Ishikawa (cell line): ENCODE results near the gene PAQR6.

ENCODE experiments used
- CEBPB ChIP-seq: IDR thresholded peaks from 2 replicates; pipeline ENCODE4 v1.6.1; 2012
- CREB1 ChIP-seq: IDR thresholded peaks from 2 replicates; pipeline ENCODE4 v1.6.1; 2012; ENCODE audit warnings: low read depth
- EGR1 ChIP-seq: IDR thresholded peaks from 2 replicates; pipeline ENCODE4 v1.6.1; 2012
- EP300 ChIP-seq: IDR thresholded peaks from 2 replicates; pipeline ENCODE4 v1.6.1; 2012; ENCODE audit warnings: borderline replicate concordance
- FOXM1 ChIP-seq: IDR thresholded peaks from 2 replicates; pipeline ENCODE4 v1.6.1; 2012; ENCODE audit warnings: low read depth, borderline replicate concordance
- MAX ChIP-seq: IDR thresholded peaks from 2 replicates; pipeline ENCODE4 v1.6.1; 2012
- NFIC ChIP-seq: IDR thresholded peaks from 2 replicates; pipeline ENCODE4 v1.6.1; 2012
- RAD21 ChIP-seq: IDR thresholded peaks from 2 replicates; pipeline ENCODE4 v1.6.1; 2012; ENCODE audit warnings: low read depth
- REST ChIP-seq: IDR thresholded peaks from 2 replicates; pipeline ENCODE4 v1.6.1; 2012; ENCODE audit warnings: low read depth, mild to moderate bottlenecking
- TAF1 ChIP-seq: IDR thresholded peaks from 2 replicates; pipeline ENCODE4 v1.6.1; 2012; ENCODE audit warnings: low read depth, mild to moderate bottlenecking
- TCF12 ChIP-seq: IDR thresholded peaks from 2 replicates; pipeline ENCODE4 v1.6.1; 2012; ENCODE audit warnings: low read depth
- TEAD4 ChIP-seq: IDR thresholded peaks from 2 replicates; pipeline ENCODE4 v1.6.1; 2012
- USF1 ChIP-seq: IDR thresholded peaks from 2 replicates; pipeline ENCODE4 v1.6.1; 2012
- YY1 ChIP-seq: IDR thresholded peaks from 2 replicates; pipeline ENCODE4 v1.6.1; 2012; ENCODE audit warnings: low read depth
- ZBTB7A ChIP-seq: IDR thresholded peaks from 2 replicates; pipeline ENCODE4 v1.6.1; 2012; ENCODE audit warnings: low read depth

Gene PAQR6

GRCh38 chr1:156246781-156247459 is 936 bp downstream of the PAQR6 start:
- peak; percentile 56; the same call in 1 of the 2 replicates for TF ChIP-seq ZBTB7A
- TF ChIP-seq TAF1, result peak; percentile 31; the same call in 1 of the 2 replicates
- peak; percentile 25; the same call in 1 of the 2 replicates for TF ChIP-seq NFIC
- no peak for TF ChIP-seq EGR1

- TF ChIP-seq CREB1, result no peak
- TF ChIP-seq YY1, result no peak
- TF ChIP-seq CEBPB, result no peak
- no peak for TF ChIP-seq TEAD4
- TF ChIP-seq EGR1, result no peak
- TF ChIP-seq USF1, result no peak
- no peak for TF ChIP-seq EP300
- no peak for TF ChIP-seq RAD21
- no peak for TF ChIP-seq ZBTB7A
- TF ChIP-seq MAX, result no peak
- TF ChIP-seq TAF1, result no peak
- no peak for TF ChIP-seq REST
- TF ChIP-seq NFIC, result no peak
These were observed 1.5 kb downstream of the PAQR6 start for GRCh38 chr1:156246241-156246780.

GRCh38 chr1:156245451-156246232 is 2.2 kb downstream of the PAQR6 start:
- TF ChIP-seq TCF12 (no peak), EGR1 (no peak), ZBTB7A (no peak), EP300 (no peak), NFIC (no peak), REST (no peak), YY1 (no peak), MAX (no peak), FOXM1 (no peak), CREB1 (no peak), USF1 (no peak), CEBPB (no peak), RAD21 (no peak), TAF1 (no peak), TEAD4 (no peak)

GRCh38 chr1:156244712-156245111 is 3.1 kb downstream of the PAQR6 start:
- TF ChIP-seq EGR1 (no peak), MAX (no peak), TEAD4 (no peak), REST (no peak), NFIC (no peak), CEBPB (no peak)
